Measurements from ENCODE around the gene ORC1.
"Not testable (repeated sequence)": the region's sequence is repeated elsewhere in the genome, so short reads cannot be mapped to it uniquely, and the experiment has no call there.

The ORC1 gene

DNA sequence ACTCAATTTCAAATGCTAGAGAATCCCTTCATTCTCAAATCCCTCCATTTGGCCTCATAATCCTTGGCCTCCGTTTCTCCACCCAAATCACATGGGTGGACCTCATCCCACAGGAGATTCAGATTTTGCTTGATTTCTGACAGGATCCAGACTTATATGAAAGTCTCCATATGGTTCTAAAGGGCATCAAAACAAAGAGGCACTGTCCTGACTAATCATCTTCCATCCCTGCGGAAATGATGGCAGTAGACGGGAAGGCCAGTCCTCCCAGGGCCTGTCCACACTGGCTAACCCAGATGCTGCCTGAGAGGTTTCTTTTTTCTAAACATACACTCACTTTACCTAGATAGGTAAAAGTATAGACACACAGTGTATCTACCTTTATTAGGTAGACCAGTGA lies 18.8 kb downstream of the ORC1 start:
- no peak for DNase-seq

- DNase-seq: not testable (repeated sequence)
Measured at GRCh38 chr1:52369851-52370250, 34.4 kb downstream of the ORC1 start.

DNA sequence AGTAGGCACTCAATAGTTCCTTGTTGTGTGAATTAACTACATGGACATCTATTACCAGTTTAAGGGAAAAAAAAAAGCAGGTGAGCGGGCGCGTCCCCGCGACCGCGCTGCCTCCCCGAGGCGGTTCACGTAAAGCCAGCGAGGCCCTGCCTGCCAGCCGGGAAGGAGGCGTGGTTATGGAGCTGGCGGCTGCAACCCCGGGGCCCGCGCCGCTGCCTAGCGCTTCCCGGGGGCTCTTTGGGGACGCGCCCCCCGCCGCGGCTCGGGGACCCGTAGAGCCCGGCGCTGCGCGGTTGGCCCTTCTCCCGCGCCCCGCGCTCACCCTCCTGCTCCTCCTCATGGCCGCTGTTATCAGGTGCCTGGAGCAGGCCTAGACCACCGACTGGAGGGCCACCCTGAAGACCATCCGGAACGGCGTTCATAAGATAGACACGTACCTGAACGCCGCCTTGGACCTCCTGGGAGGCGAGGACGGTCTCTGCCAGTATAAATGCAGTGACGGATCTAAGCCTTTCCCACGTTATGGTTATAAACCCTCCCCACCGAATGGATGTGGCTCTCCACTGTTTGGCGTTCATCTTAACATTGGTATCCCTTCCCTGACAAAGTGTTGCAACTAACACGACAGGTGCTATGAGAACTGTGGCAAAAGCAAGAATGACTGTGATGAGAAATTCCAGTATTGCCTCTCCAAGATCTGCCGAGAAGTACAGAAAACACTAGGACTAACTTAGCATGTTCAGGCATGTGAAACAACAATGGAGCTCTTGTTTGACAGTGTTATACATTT lies 35.6 kb downstream of the ORC1 start:
- peak; percentile 70 for DNase-seq

DNA sequence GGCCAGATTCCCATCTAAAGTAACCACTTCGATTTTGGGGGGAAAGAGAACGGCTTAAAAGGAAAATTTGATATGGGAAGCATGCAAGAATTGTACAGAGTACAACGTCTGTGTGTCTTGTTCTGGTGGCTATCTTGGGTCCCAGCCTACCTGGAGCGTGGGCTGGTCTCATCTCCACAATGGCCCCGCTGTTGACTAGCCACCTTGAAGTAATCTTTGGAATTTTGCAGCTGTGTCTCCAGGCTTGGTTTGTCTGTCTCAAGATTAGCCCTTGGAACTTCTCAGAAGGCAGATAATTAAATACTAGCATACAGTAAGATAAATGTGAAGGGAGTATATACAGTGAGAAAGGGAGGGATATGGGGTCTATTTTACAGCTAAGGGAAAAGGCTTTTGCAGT lies 37.0 kb downstream of the ORC1 start:
- no peak for DNase-seq

DNA sequence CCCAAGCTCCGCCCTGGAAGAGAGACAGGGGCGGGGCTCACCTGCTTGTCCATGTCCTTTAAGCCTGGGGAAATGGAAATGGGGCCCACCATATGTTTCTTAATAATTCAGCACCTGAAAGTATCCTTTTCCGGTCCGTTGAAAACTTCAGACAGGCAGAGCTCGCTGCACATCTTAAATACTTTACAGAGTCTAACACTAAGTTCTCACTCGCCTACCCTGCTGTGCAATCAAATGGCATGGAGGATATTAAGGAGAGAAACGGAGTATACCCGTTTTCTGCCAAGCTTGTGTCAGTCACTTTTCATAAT lies 37.8 kb downstream of the ORC1 start:
- no peak for DNase-seq

- DNase-seq: peak; percentile 97
Measured at GRCh38 chr1:52365746-52366516, 38.3 kb downstream of the ORC1 start, which contains the start of gene CC2D1B. CC2D1B (minus strand) TSS chr1:52366205; CDS start chr1:52364620, 1,585 bp downstream.

DNA sequence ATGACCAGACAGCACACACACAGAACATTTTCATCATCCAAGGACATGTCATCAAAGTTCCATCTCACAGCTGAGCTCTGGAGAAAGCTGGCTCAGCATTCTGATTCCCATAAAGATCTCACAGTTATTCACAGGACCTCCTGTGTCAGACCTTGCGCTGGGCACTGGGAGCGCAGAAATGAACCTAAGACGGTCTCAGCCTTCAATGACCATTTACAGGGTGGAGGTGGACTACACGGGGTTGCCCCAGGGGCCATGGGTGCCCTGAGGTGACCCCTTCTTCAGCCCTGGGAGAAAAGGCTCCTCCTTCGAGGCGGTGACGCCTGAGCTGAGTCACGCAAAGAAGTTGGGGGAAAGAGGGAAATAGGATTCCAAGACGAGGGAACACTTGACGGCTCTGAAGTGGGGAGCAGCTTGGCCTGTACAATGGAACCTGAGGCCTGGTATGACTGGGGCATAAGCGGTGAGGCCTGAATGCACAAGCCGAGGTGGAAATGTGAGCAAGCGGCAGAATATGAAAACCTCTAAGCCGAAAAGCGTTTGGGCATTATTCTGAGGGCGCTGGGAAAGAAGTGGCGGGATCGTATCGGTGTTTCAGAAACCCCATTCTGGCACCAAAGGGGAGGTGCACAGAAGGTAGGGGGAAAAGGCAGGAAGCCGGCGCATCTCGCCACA lies 39.0 kb downstream of the ORC1 start:
- DNase-seq: no peak

DNA sequence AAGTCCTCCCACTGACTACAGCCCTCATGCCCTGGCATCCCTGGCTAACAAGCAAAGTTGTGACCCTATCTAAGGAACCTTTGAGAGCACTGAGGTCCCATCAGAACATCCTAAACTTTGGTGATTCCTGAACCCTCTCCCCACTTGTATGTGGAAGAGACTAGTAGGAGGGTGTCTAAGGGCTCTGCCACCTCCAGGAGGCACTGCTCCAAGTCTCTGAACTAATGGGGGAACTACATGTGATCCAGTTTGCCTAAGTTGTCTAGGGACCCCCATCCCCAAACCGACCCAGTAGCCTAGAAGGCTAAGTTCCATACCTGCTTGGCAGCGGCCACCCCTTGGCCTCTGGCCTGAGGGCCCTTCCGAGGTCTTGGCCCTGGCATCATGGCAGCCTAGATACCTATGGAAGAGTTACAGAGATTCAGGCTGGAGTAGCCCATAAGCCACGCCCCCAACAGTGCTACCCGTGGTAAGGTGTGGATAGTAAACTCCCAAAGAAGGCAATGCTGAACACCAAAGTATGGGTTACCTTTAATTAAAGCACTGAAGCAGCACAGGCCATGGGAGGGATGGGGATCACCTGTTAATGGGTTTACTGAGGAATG lies 39.9 kb downstream of the ORC1 start:
- no peak for DNase-seq

GRCh38 chr1:52360595-52360968 lies 43.6 kb downstream of the ORC1 start:
- DNase-seq: no peak

- DNase-seq: no peak
Measured at GRCh38 chr1:52359676-52360594, 44.3 kb downstream of the ORC1 start.

DNA sequence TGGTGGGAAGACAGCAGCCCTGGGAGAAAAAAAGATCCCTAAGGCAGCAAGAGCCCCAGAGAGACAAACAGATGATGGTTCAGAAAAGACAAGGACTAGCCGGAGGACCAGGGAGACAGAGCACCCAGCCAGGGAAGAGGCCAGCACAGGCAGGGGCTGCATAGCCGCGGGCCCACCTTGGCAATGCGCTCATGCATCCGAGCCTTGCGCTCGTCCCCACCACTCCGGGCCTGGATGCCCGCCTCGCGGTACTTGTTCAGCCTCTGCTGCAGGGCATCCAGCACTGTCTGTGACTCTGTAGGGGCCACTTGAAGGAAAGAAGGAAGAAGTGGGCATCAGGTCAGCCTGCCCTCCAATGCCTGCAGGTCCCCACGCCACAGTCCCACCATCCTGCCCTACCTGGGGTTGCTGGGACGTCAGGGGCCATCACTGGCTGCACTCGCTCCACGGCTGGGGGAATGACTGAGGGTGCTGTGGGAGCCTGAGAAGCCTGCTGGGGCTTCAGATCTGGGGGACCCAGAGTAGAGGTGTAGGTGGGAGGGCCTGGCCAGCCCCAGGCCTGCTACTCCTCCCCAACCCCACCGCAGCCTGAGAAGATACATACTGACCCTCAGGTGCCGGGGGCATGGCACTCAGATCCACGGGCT lies 45.2 kb downstream of the ORC1 start:
- no peak for DNase-seq

- DNase-seq: no peak
Measured at GRCh38 chr1:52357397-52357796, 46.8 kb downstream of the ORC1 start.

GRCh38 chr1:52356818-52357355 lies 47.3 kb downstream of the ORC1 start:
- DNase-seq: no peak

DNA sequence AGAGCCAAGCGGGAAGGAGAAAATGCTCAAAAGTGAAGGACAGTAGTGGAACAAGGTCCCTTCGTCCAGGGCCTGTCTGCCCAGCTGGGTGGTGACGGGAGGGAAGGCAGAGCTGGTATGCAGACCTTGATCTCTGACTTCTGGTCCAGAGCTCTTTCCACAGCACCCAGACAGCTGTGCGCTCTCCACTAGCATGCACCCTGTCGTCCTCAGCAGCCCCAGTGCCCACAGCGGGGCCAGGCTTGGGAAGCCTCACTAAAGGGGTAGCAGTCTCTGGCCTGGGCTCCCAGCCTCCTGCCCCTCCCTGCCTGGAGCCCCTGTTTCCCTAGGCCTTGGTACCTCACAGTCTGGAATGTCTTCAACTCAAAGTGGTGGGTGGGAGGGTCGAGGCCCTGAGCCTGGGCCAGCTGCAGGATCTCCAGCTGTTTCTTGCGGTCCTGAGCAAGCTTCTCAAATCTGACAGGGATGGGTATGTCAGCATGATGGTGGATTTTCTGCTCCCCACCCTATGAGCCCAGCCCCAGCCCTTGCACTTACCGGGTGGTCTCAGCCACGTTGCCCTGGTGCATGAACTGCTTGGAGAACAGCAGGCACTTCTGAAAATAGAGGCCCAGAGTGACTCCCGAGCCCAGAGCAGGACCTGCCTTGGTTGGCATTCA lies 48.2 kb downstream of the ORC1 start:
- DNase-seq: no peak

- no peak for DNase-seq
Measured at GRCh38 chr1:52355436-52355835, 48.8 kb downstream of the ORC1 start.

DNA sequence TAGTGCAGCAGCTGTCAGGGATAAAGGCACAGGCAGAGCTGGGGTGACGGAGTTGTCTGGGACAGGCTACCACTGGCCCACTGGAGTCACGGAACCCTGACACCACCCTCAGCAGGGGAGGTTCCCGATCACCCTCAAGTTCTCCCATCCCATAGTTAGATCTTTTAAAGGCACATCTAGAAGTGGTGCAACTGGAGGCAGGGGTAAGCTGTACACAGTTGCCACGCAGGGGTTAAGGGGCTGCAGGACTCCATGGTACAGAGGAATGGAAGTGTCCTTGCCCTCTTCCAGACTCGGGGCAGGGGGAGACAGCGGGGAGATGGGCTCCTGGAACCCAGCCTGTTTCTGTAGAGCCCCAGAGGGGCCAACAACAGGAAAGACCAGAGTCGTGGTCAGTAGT lies 51.5 kb downstream of the ORC1 start:
- no peak for DNase-seq

GRCh38 chr1:52348704-52349300 lies 55.4 kb downstream of the ORC1 start:
- DNase-seq: no peak

GRCh38 chr1:52346653-52347052 lies 57.6 kb downstream of the ORC1 start:
- DNase-seq: no peak

DNA sequence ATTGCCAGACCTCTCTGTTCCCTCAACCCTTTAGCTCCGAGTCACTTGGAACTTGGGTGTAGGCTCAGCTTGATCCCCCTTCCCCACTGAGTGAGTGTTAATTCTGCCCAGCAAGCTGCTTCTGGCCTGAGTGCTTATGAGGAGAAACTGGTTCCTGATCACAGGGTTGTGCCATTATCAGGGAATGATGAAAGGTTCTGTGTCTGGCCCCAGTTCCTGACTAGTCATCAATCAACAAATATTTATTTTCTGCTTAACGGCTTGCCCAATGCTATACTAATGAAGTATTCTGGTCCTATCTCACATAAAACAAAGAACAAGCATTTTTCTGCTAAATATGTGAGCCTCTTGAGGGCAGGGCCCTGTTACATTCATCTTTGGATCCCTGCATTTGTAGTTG lies 59.0 kb downstream of the ORC1 start:
- DNase-seq: no peak

GRCh38 chr1:52343979-52344378 lies 60.2 kb downstream of the ORC1 start:
- DNase-seq: no peak
